ENCODE measurements around the gene LKAAEAR1.

The LKAAEAR1 gene

GRCh38 chr20:64035066-64035932 lies 48.9 kb downstream of the LKAAEAR1 start:
- DNase-seq, result no peak

- DNase-seq, result no peak
Measured at GRCh38 chr20:64033981-64034493, 50.2 kb downstream of the LKAAEAR1 start.

Measured in NCI-H526 (cell line).